Activated CD4-positive, alpha-beta T cell treated with anti-CD3 and anti-CD28 coated beads, Interleukin-2, amount 50 U/mL, for 24 hours (primary cell): ENCODE data around the gene ACTL6B.

Experiments used
- DNase-seq, 2 donors: peaks; one replicate each; pipeline ENCODE4 v3.0.0-alpha.2; 2020; ENCODE audit warnings: low read depth in 1 of 2, low spot score in 1 of 2

Gene ACTL6B

GRCh38 chr7:100683659-100684533 lies 27.6 kb upstream of the ACTL6B start:
- DNase-seq: no peak

- no peak for DNase-seq
These were observed 26.9 kb upstream of the ACTL6B start for GRCh38 chr7:100682991-100683658.

GRCh38 chr7:100682228-100682741 lies 26.0 kb upstream of the ACTL6B start:
- DNase-seq: no peak

- no peak for DNase-seq
These were observed 25.4 kb upstream of the ACTL6B start for GRCh38 chr7:100681491-100682227.

GRCh38 chr7:100680576-100681271 lies 24.5 kb upstream of the ACTL6B start:
- no peak for DNase-seq

- no peak for DNase-seq
These were observed 23.8 kb upstream of the ACTL6B start for GRCh38 chr7:100679927-100680575.

GRCh38 chr7:100679129-100679926 lies 23.1 kb upstream of the ACTL6B start:
- no peak for DNase-seq

- no peak for DNase-seq
These were observed 22.2 kb upstream of the ACTL6B start for GRCh38 chr7:100678291-100678984.

GRCh38 chr7:100677308-100678267 lies 21.3 kb upstream of the ACTL6B start:
- DNase-seq: no peak

GRCh38 chr7:100676501-100677306 lies 20.5 kb upstream of the ACTL6B start:
- no peak for DNase-seq

GRCh38 chr7:100675581-100676350 lies 19.5 kb upstream of the ACTL6B start:
- peak; percentile 46 to 69 for DNase-seq

GRCh38 chr7:100675105-100675451 lies 18.8 kb upstream of the ACTL6B start:
- no peak for DNase-seq

- no peak for DNase-seq
These were observed 18.3 kb upstream of the ACTL6B start for GRCh38 chr7:100674411-100675104.

GRCh38 chr7:100673942-100674410 lies 17.7 kb upstream of the ACTL6B start:
- DNase-seq: no peak

GRCh38 chr7:100673302-100673941 lies 17.2 kb upstream of the ACTL6B start, which contains the start of gene GNB2:
GNB2 (plus strand) TSS chr7:100673740; CDS start chr7:100676266, 2,526 bp downstream.
- DNase-seq: peak; percentile 98 to 99
